ENCODE measurements around the gene SNRK. TPM values are rescaled to one million over a fixed set of nuclear protein-coding genes. Genes with fewer than 3 reads are reported as not detected.

Gene SNRK
- total and polyA plus RNA-seq, 2 experiments from 2014 or later, result 5.5 to 18.8 TPM

- Histone ChIP-seq H4K20me1 (replicated peaks; ENCODE audit: insufficient read depth) (peaks cover 8% of the 10 kb centered on the region; the same call in 1 of the 2 replicates), H3K27ac (ENCODE audit: low read depth) (no peak overlapping the region), H3K27me3 (ENCODE audit: insufficient read depth) (no peaks in the 10 kb centered on the region), H3K36me3 (ENCODE audit: insufficient read depth) (no peaks in the 10 kb centered on the region), H3K4me2 (no peak overlapping the region), H3K79me2 (replicated peaks; ENCODE audit: insufficient read depth) (peaks cover 24% of the 10 kb centered on the region), H3F3A (replicated peaks; ENCODE audit: low read depth) (no peaks in the 10 kb centered on the region), H2AFZ (no peak overlapping the region), H3K9me2 (ENCODE audit: insufficient read depth) (no peaks in the 10 kb centered on the region), H3K4me3 (no peak overlapping the region), H3K4me1 (ENCODE audit: insufficient read depth) (no peaks in the 10 kb centered on the region)
- H3K4me3 Mint-ChIP-seq, result no peak overlapping the region
- no peak for DNase-seq (ENCODE audit: low spot score)
- H3K36me3 Mint-ChIP-seq (ENCODE audit: low read depth), result peaks cover 29% of the 10 kb centered on the region
- TF ChIP-seq, protein P1, sequence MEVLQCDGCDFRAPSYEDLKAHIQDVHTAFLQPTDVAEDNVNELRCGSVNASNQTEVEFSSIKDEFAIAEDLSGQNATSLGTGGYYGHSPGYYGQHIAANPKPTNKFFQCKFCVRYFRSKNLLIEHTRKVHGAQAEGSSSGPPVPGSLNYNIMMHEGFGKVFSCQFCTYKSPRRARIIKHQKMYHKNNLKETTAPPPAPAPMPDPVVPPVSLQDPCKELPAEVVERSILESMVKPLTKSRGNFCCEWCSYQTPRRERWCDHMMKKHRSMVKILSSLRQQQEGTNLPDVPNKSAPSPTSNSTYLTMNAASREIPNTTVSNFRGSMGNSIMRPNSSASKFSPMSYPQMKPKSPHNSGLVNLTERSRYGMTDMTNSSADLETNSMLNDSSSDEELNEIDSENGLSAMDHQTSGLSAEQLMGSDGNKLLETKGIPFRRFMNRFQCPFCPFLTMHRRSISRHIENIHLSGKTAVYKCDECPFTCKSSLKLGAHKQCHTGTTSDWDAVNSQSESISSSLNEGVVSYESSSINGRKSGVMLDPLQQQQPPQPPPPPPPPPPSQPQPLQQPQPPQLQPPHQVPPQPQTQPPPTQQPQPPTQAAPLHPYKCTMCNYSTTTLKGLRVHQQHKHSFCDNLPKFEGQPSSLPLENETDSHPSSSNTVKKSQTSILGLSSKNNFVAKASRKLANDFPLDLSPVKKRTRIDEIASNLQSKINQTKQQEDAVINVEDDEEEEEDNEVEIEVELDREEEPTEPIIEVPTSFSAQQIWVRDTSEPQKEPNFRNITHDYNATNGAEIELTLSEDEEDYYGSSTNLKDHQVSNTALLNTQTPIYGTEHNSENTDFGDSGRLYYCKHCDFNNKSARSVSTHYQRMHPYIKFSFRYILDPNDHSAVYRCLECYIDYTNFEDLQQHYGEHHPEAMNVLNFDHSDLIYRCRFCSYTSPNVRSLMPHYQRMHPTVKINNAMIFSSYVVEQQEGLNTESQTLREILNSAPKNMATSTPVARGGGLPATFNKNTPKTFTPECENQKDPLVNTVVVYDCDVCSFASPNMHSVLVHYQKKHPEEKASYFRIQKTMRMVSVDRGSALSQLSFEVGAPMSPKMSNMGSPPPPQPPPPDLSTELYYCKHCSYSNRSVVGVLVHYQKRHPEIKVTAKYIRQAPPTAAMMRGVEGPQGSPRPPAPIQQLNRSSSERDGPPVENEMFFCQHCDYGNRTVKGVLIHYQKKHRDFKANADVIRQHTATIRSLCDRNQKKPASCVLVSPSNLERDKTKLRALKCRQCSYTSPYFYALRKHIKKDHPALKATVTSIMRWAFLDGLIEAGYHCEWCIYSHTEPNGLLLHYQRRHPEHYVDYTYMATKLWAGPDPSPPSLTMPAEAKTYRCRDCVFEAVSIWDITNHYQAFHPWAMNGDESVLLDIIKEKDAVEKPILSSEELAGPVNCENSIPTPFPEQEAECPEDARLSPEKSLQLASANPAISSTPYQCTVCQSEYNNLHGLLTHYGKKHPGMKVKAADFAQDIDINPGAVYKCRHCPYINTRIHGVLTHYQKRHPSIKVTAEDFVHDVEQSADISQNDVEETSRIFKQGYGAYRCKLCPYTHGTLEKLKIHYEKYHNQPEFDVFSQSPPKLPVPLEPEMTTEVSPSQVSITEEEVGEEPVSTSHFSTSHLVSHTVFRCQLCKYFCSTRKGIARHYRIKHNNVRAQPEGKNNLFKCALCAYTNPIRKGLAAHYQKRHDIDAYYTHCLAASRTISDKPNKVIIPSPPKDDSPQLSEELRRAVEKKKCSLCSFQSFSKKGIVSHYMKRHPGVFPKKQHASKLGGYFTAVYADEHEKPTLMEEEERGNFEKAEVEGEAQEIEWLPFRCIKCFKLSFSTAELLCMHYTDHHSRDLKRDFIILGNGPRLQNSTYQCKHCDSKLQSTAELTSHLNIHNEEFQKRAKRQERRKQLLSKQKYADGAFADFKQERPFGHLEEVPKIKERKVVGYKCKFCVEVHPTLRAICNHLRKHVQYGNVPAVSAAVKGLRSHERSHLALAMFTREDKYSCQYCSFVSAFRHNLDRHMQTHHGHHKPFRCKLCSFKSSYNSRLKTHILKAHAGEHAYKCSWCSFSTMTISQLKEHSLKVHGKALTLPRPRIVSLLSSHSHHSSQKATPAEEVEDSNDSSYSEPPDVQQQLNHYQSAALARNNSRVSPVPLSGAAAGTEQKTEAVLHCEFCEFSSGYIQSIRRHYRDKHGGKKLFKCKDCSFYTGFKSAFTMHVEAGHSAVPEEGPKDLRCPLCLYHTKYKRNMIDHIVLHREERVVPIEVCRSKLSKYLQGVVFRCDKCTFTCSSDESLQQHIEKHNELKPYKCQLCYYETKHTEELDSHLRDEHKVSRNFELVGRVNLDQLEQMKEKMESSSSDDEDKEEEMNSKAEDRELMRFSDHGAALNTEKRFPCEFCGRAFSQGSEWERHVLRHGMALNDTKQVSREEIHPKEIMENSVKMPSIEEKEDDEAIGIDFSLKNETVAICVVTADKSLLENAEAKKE (CRISPR knock-in tag; IDR thresholded peaks at IDR 0.05), result no peak
- TF ChIP-seq ZNF331 (CRISPR knock-in tag; IDR thresholded peaks at IDR 0.05; ENCODE audit: low read depth) (no peak), NANOG (IDR thresholded peaks at IDR 0.05; ENCODE audit: borderline replicate concordance) (no peak), ZNF114 (CRISPR knock-in tag; IDR thresholded peaks at IDR 0.05) (no peak), POLR2AphosphoS5 (IDR thresholded peaks at IDR 0.05; ENCODE audit: low read depth) (no peak), EZH2phosphoT487 (IDR thresholded peaks at IDR 0.05; ENCODE audit: unreplicated experiment) (no peak), CREB1 (CRISPR knock-in tag; IDR thresholded peaks at IDR 0.05; ENCODE audit: low read depth) (no peak), STAT1 (IDR thresholded peaks at IDR 0.05; ENCODE audit: unreplicated experiment) (no peak), EZH2 (IDR thresholded peaks at IDR 0.05; ENCODE audit: low read depth, unreplicated experiment) (no peak), JUNB (IDR thresholded peaks at IDR 0.05; ENCODE audit: unreplicated experiment) (no peak)
- TF ChIP-seq, protein P2, sequence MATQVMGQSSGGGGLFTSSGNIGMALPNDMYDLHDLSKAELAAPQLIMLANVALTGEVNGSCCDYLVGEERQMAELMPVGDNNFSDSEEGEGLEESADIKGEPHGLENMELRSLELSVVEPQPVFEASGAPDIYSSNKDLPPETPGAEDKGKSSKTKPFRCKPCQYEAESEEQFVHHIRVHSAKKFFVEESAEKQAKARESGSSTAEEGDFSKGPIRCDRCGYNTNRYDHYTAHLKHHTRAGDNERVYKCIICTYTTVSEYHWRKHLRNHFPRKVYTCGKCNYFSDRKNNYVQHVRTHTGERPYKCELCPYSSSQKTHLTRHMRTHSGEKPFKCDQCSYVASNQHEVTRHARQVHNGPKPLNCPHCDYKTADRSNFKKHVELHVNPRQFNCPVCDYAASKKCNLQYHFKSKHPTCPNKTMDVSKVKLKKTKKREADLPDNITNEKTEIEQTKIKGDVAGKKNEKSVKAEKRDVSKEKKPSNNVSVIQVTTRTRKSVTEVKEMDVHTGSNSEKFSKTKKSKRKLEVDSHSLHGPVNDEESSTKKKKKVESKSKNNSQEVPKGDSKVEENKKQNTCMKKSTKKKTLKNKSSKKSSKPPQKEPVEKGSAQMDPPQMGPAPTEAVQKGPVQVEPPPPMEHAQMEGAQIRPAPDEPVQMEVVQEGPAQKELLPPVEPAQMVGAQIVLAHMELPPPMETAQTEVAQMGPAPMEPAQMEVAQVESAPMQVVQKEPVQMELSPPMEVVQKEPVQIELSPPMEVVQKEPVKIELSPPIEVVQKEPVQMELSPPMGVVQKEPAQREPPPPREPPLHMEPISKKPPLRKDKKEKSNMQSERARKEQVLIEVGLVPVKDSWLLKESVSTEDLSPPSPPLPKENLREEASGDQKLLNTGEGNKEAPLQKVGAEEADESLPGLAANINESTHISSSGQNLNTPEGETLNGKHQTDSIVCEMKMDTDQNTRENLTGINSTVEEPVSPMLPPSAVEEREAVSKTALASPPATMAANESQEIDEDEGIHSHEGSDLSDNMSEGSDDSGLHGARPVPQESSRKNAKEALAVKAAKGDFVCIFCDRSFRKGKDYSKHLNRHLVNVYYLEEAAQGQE (IDR thresholded peaks at IDR 0.05; ENCODE audit: unreplicated experiment), result no peak
- TF ChIP-seq, protein P3, sequence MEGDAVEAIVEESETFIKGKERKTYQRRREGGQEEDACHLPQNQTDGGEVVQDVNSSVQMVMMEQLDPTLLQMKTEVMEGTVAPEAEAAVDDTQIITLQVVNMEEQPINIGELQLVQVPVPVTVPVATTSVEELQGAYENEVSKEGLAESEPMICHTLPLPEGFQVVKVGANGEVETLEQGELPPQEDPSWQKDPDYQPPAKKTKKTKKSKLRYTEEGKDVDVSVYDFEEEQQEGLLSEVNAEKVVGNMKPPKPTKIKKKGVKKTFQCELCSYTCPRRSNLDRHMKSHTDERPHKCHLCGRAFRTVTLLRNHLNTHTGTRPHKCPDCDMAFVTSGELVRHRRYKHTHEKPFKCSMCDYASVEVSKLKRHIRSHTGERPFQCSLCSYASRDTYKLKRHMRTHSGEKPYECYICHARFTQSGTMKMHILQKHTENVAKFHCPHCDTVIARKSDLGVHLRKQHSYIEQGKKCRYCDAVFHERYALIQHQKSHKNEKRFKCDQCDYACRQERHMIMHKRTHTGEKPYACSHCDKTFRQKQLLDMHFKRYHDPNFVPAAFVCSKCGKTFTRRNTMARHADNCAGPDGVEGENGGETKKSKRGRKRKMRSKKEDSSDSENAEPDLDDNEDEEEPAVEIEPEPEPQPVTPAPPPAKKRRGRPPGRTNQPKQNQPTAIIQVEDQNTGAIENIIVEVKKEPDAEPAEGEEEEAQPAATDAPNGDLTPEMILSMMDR (conservative IDR thresholded peaks at IDR 0.05; ENCODE audit: low read depth in 2 of 2), result no peak
- TF ChIP-seq, protein P4, sequence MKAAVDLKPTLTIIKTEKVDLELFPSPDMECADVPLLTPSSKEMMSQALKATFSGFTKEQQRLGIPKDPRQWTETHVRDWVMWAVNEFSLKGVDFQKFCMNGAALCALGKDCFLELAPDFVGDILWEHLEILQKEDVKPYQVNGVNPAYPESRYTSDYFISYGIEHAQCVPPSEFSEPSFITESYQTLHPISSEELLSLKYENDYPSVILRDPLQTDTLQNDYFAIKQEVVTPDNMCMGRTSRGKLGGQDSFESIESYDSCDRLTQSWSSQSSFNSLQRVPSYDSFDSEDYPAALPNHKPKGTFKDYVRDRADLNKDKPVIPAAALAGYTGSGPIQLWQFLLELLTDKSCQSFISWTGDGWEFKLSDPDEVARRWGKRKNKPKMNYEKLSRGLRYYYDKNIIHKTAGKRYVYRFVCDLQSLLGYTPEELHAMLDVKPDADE (IDR thresholded peaks at IDR 0.05), result no peak
- H3K4me1 Mint-ChIP-seq, result peaks cover 5% of the 10 kb centered on the region; the same call in 2 of the 3 replicates
- H3K27me3 Mint-ChIP-seq (ENCODE audit: insufficient read depth, low read depth, poor library complexity), result no peaks in the 10 kb centered on the region
- H3K27ac Mint-ChIP-seq, result no peak overlapping the region
- H3K9me3 Mint-ChIP-seq, result peaks cover 14% of the 10 kb centered on the region
- no peak for ATAC-seq
Measured at GRCh38 chr3:43331381-43331780, 45.0 kb downstream of the SNRK start.

All from GM23338 (cell line).